NCI-H510A (cell line): Measurements from ENCODE around the gene ZNRF1.
"Not testable (repeated sequence)": the region's sequence is repeated elsewhere in the genome, so short reads cannot be mapped to it uniquely, and the experiment has no call there.

Experiments
- DNase-seq: peaks from one replicate; lab custom pipeline; 2025; lab: John Stamatoyannopoulos, UW

ZNRF1 gene

DNA sequence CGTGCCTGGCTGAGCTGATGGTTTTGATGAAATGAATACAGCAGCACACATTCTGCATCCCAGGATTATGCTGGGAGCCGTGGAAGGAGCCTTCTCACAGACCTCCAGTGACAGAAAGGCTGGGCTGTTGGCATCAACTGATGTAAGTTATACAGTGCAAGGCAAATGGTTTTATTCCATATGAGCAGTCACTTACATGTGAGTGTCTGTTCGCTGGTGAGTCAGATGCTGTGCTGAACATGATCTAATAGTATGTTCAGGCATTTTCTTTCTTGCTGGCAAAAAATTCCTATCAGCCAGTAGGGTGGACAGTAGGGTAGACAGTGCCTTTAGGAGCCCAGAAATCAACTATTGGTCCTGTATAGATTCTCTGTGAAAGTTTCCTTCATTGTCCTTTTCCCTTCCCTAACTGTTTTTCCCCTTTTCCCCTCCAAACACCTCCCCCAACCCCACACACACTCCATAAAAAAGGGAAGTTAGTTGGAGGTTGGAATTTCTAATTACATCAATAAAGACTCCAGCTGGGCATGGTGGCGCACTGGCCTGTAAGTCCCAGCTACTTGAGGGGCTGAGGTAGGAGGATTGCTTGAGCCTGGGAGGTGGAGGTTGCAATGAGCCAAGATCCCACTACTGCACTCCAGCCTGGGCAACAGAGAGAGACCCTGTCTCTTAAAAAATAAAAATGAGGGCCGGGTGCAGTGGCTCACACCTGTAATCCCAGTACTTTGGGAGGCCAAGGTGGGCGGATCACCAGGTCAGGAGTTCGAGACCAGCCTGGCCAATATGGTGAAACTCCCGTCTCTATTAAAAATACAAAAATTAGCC is 81.6 kb downstream of the ZNRF1 start:
- no peak for DNase-seq

DNA sequence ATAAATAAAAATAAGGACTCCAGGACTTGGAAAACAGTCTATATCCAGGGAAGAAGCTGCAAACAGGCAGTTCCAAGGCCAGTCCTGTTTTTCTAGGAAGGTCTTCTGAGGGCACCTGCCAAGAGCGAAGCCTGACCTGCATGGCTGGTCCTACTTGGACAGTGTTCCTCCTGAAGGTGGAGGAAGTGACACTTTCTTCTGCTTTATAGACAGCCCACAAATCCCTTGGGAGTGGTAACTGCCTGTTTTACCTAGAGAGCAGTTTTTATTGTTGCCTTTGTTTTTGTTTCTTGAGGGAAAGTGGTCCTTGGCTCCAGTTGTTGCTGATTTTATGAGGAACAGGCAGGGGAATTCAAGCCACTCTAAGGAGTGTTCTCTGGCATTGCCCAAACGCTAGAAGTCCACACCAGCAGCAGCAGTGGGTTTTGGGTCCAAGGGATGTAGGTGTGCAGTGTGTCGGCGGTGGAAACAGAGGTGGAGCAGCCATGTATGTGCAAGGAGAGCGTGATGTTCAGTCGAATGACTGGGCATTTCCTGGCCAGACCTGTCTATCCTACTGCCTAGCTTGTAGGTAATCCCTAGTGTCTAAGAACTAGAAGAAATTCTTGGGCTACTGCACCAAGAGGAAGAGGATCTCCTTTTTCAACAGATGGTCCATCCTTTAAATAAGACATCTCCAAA is 82.5 kb downstream of the ZNRF1 start:
- DNase-seq, result no peak

DNA sequence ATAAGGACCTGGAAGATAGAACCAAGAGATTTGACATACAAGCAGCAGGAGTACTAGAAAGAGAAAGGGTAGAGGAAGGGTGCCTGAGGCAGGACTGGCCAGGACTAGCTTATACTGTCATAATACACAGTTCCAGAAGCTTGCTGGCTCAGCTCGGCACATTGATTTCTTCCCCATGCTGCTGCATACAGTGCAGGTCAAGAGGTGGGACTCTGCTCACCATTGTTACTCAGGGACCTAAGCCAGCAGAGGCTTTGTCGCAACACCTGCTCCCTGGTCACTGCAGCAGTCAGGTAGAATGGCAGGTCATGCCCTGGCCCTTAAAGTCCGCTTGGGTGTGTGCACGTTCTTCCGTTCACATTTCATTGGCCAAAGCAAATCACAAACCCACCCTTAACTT is 85.0 kb downstream of the ZNRF1 start:
- DNase-seq, result no peak

GRCh38 chr16:75085556-75085955 is 86.7 kb downstream of the ZNRF1 start:
- no peak for DNase-seq

GRCh38 chr16:75086281-75086680 is 87.5 kb downstream of the ZNRF1 start:
- DNase-seq, result no peak

- no peak for DNase-seq
Measured at GRCh38 chr16:75086688-75087374, 88.0 kb downstream of the ZNRF1 start.

GRCh38 chr16:75087375-75087979 is 88.7 kb downstream of the ZNRF1 start:
- peak; percentile 89 for DNase-seq

DNA sequence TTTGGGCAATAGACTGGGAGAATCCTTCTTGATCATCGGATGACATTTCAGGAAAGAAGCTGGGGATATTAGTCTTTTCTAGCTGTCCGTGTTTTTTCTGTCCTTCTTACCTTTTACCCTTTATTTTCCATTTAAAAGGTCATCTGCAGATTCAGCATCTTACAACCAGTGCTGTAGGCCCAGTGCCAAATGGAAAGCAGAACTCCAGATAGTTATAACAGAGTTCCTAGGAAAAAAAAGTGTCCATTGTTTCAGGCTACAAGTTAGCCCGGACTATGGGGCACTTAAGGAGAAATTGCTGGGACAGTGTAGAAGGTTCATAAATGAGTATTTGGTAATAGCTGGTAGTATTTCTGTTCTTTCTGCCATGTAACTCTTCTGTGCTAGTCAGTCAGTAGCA is 89.4 kb downstream of the ZNRF1 start:
- DNase-seq, result no peak

DNA sequence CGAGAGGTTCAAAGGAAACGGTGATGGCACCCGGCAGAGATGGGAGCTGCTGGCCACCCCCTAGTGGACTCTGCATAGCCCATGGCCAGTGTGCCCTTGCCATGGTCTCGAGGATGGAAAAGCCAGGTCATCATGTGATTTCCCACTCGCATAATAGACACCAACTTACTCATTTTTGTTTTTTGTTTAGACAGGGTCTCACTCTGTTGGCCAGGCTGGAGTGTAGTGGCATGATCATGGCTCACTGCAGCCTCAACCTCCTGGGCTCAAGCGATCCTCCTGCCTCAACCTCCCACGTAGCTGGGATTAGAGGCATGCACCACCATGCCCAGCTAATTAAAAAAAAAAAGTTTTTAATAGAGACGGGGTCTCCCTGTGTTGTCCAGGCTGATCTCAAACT is 90.1 kb downstream of the ZNRF1 start:
- no peak for DNase-seq

DNA sequence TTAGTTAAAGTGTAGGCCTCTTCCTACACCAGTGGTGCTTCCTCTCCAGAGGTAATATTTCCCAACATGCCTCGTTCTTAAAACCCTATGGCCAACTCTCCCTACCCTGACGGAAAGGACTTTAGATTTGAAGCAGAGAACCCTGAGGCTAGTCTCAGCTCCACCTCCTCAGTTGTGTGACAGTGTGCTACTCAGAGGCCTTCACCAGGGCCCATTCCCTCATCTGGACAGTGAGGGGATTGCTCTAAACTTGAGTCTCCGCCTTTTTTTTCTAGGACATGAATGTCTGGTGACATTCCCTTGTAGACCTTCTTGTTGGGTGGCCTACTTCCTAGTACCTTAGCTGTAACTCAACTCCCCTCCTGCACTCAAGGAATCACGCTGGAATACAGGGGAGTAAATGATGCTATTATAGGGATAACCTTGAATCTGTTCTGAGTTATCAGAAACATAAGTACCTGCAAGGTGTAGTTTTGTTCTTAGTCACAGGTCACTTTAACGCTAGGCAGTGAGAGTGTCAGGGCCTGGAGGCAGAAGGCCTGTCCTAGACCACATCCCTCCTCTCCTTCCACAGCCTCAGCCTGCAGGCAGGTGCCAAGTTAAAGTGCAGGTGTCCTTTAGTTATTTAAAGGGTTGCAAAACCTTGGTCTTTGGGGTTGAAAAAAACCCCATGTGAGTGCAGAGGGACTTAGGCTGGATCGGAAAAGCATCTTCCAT is 90.8 kb downstream of the ZNRF1 start:
- no peak for DNase-seq

- not testable (repeated sequence) for DNase-seq
Measured at GRCh38 chr16:75090899-75091298, 92.1 kb downstream of the ZNRF1 start.

- DNase-seq, result not testable (repeated sequence)
Measured at GRCh38 chr16:75091619-75092018, 92.8 kb downstream of the ZNRF1 start.

DNA sequence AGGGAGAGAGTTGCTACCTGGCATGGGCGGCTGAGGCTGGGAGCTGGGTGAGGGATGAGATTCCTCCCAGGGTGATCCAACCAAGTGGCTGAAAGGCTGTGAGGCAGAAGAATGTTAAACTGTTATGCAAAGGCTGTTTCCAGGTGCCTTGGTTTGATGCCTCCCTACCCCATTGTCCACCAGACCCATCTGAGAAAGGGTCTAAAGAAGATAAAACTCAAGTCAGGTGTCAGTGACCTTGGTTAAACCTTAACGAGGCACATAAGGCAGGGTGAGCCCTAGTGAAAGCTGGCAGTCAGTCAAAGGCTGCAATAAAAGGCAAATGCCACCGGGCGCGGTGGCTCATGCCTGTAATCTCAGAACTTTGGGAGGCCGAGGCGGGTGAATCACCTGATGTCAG is 94.0 kb downstream of the ZNRF1 start:
- DNase-seq, result no peak

DNA sequence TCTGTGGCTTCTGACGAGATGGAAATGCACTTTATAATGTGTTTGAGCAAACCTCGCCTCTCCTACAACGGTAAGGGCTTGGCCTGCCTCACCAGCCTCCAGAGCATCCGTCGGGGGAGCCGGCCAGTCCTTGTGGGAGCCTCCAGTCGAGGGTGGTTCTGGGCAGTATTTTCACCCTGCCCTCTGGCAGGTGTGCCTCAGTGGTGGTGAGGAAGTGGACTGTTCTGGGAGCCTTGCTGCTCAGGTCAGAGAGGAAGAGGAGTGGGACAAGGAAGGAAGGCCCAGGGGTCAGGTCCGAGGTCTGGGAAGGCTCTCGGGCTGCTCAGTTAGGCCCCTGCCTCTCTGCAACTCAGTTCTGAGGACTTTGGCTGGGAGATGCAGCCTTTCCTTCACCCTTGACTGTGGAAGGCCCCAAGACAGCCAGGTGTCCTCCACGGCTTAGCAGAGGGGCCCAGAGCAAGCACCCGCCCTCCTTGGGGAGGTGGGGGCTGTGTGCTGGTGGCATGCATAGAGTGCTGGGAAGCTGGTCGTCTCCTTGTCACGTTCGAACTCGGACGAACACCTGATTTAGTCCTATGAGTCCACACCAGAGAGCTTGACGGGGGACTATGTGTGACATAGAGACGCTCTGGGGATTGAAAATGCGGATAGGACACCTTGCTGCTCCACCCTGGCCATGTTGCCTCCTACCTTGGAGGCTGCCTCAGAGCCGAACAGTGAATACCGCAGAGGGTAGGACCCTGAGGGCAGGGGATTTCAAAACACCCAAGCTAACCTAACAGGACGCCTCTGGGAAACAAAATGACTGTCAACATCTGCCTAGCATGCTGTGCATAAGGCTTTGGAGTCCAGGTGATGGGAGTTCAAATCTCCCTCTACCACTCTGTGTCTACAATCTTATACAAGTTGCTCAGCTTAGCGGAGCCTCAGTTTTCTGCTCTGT is 95.0 kb downstream of the ZNRF1 start:
- DNase-seq, result no peak

- no peak for DNase-seq
Measured at GRCh38 chr16:75095204-75095621, 96.4 kb downstream of the ZNRF1 start.

DNA sequence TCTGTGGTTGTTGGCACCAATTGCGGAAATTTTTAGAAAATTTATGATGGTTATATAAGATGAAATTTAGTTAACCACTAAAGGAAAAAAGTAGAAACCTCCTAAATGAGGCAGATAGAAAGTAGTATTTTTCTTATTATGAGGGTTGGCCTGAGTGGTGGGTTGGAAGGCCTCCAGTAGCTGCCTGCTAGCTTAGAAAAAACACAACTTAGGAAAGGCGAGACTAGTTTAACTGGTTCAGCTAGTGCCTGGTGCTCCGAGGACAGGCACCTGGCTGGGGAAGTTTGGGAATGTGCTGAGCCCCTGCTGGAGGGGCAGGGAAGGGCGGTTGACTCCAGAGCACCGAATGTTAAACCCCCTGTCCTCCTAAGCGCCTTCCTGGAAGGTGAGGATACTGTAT is 97.8 kb downstream of the ZNRF1 start:
- DNase-seq, result peak; percentile 64

DNA sequence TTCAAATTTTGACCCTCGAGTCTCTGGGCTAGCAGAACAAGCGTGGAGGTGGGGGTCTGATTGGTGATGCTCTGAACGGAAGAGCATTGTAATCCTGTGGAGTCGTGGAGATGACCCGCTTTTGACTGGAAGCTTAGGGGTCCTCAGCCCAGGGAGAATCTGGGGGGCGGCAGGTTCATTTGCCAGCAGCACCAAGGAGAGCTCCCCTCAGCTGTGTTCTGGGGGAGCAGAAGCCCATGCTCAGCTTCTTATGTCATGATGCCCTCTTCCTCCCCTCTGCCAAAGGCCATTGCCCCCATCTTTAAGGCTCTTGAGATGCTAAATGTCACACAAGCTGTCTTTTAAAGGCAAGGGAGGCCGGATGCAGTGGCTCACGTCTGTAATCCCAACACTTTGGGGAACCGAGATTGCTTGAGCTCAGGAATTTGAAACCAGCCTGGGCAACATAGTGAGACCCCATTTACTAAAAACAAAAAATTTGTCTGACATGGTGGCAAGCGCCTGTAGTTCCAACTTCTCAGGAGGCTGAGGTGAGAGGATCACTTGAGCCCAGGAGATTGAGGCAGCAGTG is 98.5 kb downstream of the ZNRF1 start:
- no peak for DNase-seq

DNA sequence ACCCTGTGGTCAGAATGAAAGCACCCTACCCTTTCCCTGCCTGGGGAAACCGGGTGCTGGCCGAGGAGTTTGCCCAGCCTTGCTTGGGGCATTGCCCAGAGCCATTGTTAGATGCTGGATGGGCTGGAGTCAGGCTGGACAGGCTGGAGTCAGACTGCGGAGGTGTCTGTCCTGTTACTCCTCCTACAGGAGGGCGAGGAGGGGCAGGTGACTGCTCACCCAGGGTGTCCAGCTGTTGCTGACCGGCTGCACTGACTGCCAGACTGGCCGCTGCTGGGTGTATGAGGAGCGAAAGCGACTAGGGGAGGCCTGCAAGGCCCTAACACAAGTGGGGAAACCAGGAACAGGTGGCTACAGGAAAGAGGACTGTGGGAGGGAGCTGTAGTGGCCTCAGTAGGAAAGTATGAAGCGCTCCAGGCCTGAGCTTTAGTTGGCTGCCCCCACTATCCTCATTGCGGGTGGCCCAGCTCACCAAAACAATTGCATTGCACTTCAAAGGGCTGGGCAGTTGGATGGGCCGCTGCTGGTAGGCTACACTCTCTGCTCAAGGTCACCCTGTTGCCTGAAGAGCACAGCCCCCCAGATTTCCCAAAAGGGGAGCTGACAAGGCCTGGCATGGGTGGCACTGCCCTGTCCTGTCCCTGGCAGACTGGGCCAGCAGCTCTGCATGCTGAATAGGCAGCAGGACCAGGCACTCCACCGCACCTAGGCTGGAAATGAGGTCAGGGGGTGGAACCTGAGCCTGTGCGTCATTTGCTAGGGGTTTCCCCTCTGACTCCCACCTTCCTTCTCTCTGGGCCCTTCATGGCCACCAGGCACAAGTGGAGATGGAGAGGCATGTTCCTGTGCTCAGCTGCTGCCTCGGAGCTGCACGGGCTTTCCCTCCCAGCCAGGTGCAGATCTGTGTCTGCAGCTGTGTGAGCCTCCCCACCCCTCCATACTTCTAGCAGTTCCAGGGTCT is 99.4 kb downstream of the ZNRF1 start:
- DNase-seq, result peak; percentile 62

GRCh38 chr16:75099075-75099667 is 100.3 kb downstream of the ZNRF1 start:
- DNase-seq, result peak; percentile 25
